ENCODE data around the gene FXYD2.

Gene FXYD2

GRCh38 chr11:117834838-117835443 lies 10.4 kb upstream of the FXYD2 start:
- DNase-seq, result no peak

- no peak for DNase-seq
These were observed 9.7 kb upstream of the FXYD2 start for GRCh38 chr11:117834068-117834810.

DNA sequence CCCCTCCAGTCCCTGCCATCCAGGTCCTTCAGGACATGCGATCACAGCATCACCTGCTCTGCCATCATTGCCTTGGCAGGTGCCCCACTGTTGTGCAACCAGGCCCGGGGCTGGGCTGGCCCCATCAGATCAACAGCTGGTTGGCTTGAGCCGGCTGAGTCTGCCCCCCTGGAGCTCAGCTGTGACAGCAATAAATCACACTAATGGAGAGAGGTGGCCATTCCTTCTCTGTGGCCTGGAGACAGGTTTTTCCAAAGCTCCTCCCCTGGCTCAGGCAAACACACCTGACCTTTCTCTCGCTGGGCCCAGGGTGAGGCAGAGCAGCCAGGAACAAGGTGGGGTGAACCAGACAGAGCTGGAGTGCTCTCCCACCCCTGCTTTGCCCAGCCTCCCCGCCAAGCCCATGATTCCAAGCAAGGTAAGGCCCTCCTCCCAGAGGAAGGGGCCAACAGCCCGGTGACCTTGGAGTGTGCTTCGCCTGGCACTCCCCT lies 8.9 kb upstream of the FXYD2 start:
- DNase-seq, result peak; percentile 84

- no peak for DNase-seq
These were observed 8.0 kb upstream of the FXYD2 start for GRCh38 chr11:117832511-117832910.

- no peak for DNase-seq
These were observed 7.3 kb upstream of the FXYD2 start for GRCh38 chr11:117831661-117832415.

DNA sequence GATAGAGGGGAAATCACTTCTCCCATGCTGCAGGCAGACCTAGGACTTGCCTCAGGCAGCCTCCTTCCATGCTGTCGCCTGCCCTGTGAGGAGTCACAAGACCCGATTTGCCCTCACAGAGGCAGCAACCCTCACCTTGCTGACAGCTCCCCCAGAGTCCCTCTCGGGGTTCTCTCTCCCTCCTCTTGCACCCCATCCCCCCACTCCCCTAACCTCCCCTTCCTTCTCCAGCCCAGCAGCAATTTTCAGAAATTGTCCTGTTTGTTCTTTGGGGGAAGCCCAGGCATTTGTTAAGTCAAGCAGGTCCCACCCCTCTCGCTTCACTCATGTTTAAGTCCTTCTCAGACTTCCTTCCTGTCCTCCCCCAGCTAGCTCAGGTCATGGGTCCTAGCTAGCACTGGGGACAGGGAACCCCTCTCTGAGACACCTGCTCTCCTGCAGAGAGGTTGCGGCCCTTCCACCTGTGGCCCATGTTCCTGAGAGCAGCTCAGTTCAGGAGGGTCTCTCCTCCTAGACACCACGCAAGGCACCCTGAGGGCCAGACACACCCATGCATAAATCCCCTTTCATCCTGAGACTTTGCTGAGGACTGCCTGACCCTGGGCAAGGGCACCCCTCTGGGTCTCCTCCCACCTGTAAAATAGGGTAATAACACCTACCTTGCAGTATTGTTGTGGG lies 6.3 kb upstream of the FXYD2 start:
- DNase-seq, result no peak

- DNase-seq, result no peak
These were observed 5.5 kb upstream of the FXYD2 start for GRCh38 chr11:117830072-117830471.

DNA sequence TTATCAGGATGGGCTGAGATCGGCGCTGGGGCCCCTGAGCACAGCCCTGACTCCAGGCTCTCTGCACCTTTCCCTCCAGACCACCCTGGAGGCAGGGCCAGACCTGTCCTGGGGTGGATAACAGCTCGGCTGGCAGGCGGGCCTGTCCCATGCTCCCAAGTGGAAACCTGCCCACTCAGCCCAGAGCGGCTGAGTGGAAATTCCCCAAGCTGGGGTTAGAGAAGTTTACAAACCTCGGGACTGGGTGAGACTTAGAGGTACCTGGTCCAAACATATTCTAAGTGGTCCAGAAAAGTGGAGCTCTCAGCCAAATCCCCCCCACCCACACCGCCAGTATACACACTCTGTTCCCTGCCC lies 4.8 kb upstream of the FXYD2 start:
- no peak for DNase-seq

DNA sequence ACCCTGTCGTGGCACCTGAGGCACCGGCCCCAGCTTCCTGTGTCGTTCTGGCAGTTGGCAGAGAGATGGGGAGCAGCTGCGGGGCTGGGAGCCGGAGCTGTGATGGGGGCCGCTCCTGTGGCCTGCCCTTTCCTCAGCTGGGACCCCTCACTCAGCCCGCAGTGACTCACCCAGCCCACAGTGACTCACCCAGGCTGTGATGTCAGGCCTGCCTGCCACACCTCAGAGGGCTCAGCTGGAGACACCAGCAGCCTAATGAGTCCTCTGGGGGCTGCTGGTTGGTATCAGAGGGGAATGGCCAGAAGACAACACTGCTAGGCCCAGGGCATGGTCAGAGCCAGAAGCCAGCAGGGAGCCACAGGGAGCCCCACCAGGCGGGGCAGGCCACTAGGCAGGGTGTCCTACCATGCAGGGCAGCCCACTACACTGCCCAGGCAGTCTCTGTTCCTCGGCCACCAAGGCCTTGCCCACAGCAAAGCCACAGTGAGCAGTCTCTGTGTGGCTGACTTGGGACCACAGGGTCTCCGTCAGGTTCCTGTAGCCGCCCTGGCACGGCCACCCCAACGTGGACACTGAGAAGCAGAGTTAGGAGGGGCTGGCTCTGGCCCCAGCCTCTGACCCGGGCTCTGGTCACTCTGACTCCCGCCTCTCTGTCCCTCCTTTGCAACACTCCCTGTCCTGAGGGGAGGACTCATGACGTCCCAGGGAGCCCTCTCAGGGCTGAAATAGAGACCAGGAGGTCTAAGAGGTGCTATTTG lies 4.2 kb upstream of the FXYD2 start:
- DNase-seq, result no peak

DNA sequence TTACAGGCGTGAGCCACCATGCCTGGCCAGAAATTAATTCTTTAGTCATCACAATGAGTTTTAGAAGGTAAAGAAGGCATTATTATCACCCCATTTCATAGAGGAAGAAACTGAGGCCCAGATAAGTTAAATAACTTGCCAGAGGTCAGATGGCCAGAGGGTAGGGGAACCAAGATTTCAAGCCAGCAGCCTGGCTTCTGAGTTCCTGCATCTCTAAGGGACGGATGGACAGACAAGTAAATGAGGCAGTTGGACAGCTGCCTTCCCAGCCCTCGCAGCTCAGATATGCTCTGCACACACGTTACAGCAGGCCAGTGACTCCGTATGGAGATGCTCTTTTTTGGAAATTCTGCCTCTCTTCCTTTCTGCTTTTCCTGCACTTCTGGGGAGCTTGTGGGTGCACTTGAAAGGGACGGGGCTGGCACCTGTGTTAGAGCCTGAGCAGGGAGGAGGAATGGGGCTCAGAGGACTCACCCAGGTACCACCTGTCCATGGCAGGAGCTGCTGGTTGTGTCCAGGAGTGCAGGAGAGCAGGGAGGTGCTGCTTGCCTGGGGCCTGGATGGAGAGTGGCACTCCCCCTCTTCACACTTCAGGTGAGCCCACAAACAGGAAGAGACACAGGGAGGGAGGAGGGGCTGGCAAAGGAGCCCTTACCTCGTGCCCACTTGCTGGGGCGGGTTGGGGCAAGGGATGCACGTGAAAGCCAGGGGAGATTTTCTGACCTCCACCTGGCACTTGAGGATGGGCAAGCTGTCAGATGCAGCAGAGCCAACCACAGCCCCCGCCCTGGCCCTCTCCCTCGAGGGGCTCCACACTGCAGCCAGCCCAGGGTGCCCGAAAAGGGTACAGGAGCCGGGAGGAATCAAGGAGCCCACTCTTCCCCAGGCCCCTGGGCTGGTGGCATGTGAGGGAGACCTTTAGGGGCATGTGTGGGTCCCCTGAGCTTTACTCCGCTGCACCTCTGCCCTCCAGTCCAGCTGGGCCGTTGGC lies 3.3 kb upstream of the FXYD2 start:
- DNase-seq, result no peak

DNA sequence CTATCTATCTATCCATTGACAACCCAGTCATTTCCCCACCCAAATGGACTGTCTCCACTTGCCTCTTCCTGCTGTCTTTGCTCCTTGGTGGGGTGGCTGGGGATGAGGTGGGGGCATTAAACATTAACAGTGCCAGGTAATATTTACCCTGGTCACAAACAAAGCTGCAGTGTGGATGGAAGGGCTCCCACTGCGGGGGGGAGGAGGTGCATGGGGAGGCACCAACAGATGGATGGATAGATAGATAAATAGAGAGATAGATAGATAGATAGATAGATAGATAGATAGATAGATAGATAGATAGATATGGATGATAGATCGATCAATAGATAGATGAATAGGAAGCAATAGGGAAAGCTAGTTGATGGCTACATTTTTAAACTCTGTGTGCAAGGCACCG lies 2.3 kb upstream of the FXYD2 start:
- DNase-seq, result no peak

GRCh38 chr11:117826190-117826570 lies 1.6 kb upstream of the FXYD2 start:
- DNase-seq, result no peak

- no peak for DNase-seq
These were observed 1.1 kb upstream of the FXYD2 start for GRCh38 chr11:117825538-117826189.

DNA sequence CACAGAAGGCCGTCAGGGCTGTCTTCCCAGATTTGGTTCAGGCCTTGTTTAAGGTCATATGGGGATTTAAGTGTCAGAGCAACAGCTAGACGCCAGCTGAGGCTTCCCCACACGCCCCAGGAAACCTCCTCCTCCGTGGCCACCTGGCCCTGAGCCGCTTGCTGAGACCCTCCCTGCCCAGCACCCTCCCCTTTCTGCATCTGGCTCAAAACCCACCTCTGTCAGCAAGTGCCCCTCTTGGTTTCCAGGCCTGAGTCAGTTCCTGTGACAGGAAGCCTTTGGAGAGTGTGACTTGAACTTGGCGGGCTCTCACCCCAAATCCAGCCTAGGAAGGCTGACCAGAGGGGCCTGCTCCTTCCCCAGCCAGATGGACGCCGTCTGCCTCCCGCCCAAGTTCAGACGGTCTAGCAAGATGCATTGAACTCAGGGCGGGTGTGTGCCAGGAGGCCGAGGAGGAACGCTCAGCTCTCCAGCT lies 561 bp downstream of the FXYD2 start:
- DNase-seq, result no peak

DNA sequence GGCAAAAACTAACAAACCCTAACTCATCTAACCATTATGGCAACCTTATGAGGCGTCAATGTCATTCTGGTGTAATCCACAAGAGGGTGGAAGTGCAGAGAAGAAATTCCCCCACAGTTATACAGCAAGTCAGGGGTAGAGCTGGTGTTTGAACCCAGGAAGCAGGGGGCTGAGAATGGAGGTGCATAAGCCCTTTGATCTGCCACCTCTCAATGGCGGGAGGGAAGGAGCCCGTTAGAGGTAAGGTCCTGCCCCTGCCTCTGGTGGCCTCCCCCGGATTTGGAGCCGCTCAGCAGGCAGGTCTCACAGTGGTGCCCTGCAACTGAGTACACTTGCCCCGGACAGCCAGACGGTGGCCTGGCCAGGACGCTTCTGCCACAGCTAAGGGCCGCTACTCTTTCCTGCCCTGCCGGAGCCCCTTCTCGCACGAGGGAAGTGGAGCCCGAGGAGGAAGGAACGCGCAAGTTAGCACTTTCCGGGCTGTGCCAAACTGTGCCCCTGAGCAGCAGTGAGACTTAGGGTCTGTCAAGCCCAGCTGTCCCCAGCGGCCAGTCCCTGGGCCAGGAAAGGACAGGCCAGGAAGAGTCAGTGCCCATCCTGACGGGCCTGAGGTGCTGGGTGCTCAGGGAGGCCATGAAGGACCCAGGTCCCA lies 1.1 kb downstream of the FXYD2 start:
- DNase-seq, result no peak

DNA sequence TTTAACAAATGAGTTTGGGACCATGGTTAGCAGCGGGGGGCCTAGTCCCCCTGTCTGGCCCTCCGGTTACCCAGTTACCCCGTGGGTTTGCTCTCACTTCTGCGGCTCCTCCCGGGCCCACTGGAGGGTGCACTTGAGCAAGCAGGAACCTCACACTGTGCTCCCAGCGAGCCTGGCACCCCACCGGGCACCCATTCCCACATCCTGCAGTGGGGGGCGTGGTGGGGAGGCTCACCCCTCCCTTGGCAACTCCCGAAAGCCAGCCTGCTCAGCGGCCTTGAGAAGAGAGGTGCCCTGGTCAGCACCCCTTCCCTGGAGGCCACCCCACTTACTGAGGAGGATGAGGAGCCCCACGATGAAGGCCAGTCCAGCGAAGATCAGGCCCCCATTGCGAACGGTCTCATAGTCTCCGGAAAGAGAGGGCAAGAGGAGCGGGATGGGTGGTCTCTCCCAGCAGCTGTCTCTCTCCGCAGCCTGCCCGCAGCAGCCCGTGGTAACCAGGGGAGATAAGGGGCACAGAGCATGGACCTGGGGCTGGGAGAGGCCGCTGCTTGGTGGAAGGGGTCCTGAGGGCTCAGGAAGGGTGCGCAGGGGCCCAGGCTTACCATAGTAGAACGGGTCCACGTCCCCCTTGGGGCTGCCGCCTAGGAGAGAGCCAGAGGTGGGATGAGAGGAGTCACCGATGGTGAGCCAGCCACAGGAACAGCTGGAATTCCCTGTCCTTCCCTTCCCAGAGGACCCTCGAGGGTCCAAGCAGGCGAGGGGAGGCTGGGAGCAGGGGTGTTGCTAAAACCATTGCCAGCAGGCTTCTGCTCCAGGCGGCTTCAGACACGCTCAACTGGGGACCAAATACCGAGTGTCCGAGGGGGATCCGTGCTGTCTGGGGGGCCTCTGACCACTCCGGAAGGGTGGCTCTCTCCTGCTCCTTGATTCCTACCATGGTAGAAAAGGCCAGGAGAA lies 2.2 kb downstream of the FXYD2 start:
- no peak for DNase-seq

GRCh38 chr11:117821431-117821830 lies 3.1 kb downstream of the FXYD2 start:
- DNase-seq, result no peak

GRCh38 chr11:117820516-117820915 lies 4.0 kb downstream of the FXYD2 start:
- DNase-seq, result no peak

DNA sequence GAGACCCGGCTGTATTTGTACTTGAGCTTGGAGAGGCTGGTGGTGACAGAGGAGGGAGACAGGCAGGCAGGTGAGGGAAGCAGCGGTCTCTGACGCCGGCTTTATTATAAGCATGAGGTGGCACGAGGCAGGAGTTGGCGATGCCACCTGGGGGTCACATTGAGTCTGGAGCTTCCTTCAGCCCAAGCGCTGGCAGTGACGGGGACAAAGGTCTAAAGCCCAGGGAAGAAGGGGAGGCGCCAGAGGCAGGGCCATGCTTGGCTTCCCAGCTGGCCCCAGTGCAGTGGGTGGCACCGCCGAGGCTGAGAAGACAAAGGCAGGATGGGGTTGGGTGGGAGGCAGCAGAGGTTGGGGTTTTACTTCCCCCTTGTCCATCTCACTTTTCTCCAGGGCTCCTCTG lies 4.5 kb downstream of the FXYD2 start:
- DNase-seq, result no peak

Measured in NCI-H187 treated with DMSO at 0.1 percent for 48 hours (cell line).